ENCODE data around the gene FOXS1. TPM values are rescaled to one million over a fixed set of nuclear protein-coding genes. Genes with fewer than 3 reads are reported as not detected.
A peak's percentile ranks its signal among the peaks of the same experiment; 100 is the strongest.

Gene FOXS1
- total and polyA plus RNA-seq, 3 donors from 2014 or later = 4.3 to 10.0 (median 4.4) TPM

GRCh38 chr20:31843288-31843687, 2.1 kb downstream of the FOXS1 start:
- H3K27ac ChIP-seq = peak overlapping the region; percentile 53 to 60
- no peak for TF ChIP-seq POLR2A (IDR thresholded peaks at IDR 0.05)
- TF ChIP-seq CTCF (IDR thresholded peaks at IDR 0.05) = no peak
- no peaks in the 10 kb centered on the region for H3K27me3 ChIP-seq
- no peak for DNase-seq
- peaks cover 24% of the 10 kb centered on the region for H3K4me1 ChIP-seq
- 59 to 69% methylated on average over 6 of the region's 6 CpGs for WGBS, 2 donors
- H3K4me3 ChIP-seq = peak overlapping the region in 1 of 2 donors; percentile 55
- no peaks in the 10 kb centered on the region for H3K9me3 ChIP-seq
- no peaks in the 10 kb centered on the region for H3K36me3 ChIP-seq (ENCODE audit: low read depth, missing control alignments)
- intact Hi-C loops (cut with DNase I; ENCODE audit: low total_unique reads) = no loop called here

GRCh38 chr20:31842471-31843157, 2.8 kb downstream of the FOXS1 start:
- WGBS, 2 donors = 55 to 60% methylated on average over 6 to 12 of the region's 12 CpGs
- Histone ChIP-seq H3K4me3 (peak overlapping the region in 1 of 2 donors; percentile 55), H3K9me3 (no peaks in the 10 kb centered on the region), H3K36me3 (ENCODE audit: low read depth, missing control alignments) (no peaks in the 10 kb centered on the region), H3K27ac (peak overlapping the region; percentile 53 to 60), H3K4me1 (peaks cover 30% of the 10 kb centered on the region), H3K27me3 (no peaks in the 10 kb centered on the region)
- DNase-seq = peak; percentile 67
- intact Hi-C loops (cut with DNase I; ENCODE audit: low total_unique reads) = no loop called here
- no peak for TF ChIP-seq POLR2A (IDR thresholded peaks at IDR 0.05)

- Histone ChIP-seq H3K36me3 (ENCODE audit: low read depth, missing control alignments) (no peaks in the 10 kb centered on the region), H3K27me3 (no peaks in the 10 kb centered on the region), H3K27ac (peak overlapping the region; percentile 60 to 66), H3K4me3 (no peak overlapping the region), H3K4me1 (peaks cover 37% of the 10 kb centered on the region), H3K9me3 (no peaks in the 10 kb centered on the region)
- intact Hi-C loops (cut with DNase I; ENCODE audit: low total_unique reads) = no loop called here
- TF ChIP-seq CTCF (IDR thresholded peaks at IDR 0.05) (no peak), POLR2A (IDR thresholded peaks at IDR 0.05) (no peak)
- no peak for DNase-seq
- 35 to 57% methylated on average over 7 to 8 of the region's 8 CpGs for WGBS, 2 donors
Measured at GRCh38 chr20:31841928-31842327, 3.5 kb downstream of the FOXS1 start.

- Histone ChIP-seq H3K4me1 (peaks cover 43% of the 10 kb centered on the region), H3K36me3 (ENCODE audit: low read depth, missing control alignments) (no peaks in the 10 kb centered on the region), H3K9me3 (no peaks in the 10 kb centered on the region), H3K4me3 (no peak overlapping the region), H3K27ac (peak overlapping the region in 1 of 2 donors; percentile 66), H3K27me3 (no peaks in the 10 kb centered on the region)
- no peak for TF ChIP-seq POLR2A (IDR thresholded peaks at IDR 0.05)
- no peak for TF ChIP-seq CTCF (IDR thresholded peaks at IDR 0.05)
- WGBS, 2 donors = 52 to 64% methylated on average over 14 to 15 of the region's 15 CpGs
- intact Hi-C loops (cut with DNase I; ENCODE audit: low total_unique reads) = no loop called here
- DNase-seq = no peak
Measured at GRCh38 chr20:31840906-31841816, 4.2 kb downstream of the FOXS1 start.

GRCh38 chr20:31839782-31840487, 5.5 kb downstream of the FOXS1 start:
- H3K4me1 ChIP-seq = peaks cover 54% of the 10 kb centered on the region
- no peak overlapping the region for H3K27ac ChIP-seq
- H3K27me3 ChIP-seq = no peaks in the 10 kb centered on the region
- intact Hi-C loops (cut with DNase I; ENCODE audit: low total_unique reads) = no loop called here
- WGBS, 2 donors = 70 to 72% methylated on average over 5 of the region's 5 CpGs
- H3K36me3 ChIP-seq (ENCODE audit: low read depth, missing control alignments) = no peaks in the 10 kb centered on the region
- no peaks in the 10 kb centered on the region for H3K9me3 ChIP-seq
- no peak overlapping the region for H3K4me3 ChIP-seq
- DNase-seq = no peak
- TF ChIP-seq CTCF (IDR thresholded peaks at IDR 0.05) = no peak
- no peak for TF ChIP-seq POLR2A (IDR thresholded peaks at IDR 0.05)
